Stromal cell of bone marrow (primary cell): ENCODE measurements around the gene VPS36.
"Not testable (repeated sequence)": the region's sequence is repeated elsewhere in the genome, so short reads cannot be mapped to it uniquely, and the experiment has no call there.

Experiments
- DNase-seq: peaks from one replicate; pipeline ENCODE4 v3.0.0-alpha.2; 2012; ENCODE audit warnings: low read depth

VPS36 gene

GRCh38 chr13:52432456-52432855, 18.0 kb downstream of the VPS36 start:
- no peak for DNase-seq

- DNase-seq, result no peak
These were observed 22.1 kb downstream of the VPS36 start for GRCh38 chr13:52428295-52428694.

GRCh38 chr13:52421216-52421615, 29.2 kb downstream of the VPS36 start:
- DNase-seq, result no peak

- DNase-seq, result no peak
These were observed 31.4 kb downstream of the VPS36 start for GRCh38 chr13:52419080-52419479.

GRCh38 chr13:52414963-52415362, 35.5 kb downstream of the VPS36 start:
- no peak for DNase-seq

- no peak for DNase-seq
These were observed 36.4 kb downstream of the VPS36 start for GRCh38 chr13:52414051-52414450.

- no peak for DNase-seq
These were observed 38.3 kb downstream of the VPS36 start for GRCh38 chr13:52412128-52412527.

DNA sequence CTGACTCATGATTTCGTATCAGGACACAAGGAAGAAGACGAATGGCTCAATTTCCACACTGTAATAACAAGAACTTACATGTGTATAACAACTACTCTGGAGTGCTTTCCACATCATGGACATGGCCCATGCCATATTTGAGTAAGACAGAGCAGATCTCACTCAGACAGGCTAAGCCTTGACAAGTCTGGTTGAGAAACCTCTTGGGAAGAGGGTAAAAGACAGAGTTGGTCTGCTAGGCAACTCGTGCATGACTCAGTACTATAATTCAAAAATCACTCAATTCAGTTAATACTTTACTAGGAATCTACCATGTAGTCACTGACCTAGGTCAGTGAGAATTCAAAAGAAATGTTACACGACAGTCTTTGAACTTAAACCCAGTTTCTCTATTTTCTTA, 38.8 kb downstream of the VPS36 start:
- DNase-seq, result peak; percentile 92

- DNase-seq, result not testable (repeated sequence)
These were observed 42.3 kb downstream of the VPS36 start for GRCh38 chr13:52408071-52408658.

GRCh38 chr13:52407436-52407835, 43.0 kb downstream of the VPS36 start:
- not testable (repeated sequence) for DNase-seq

DNA sequence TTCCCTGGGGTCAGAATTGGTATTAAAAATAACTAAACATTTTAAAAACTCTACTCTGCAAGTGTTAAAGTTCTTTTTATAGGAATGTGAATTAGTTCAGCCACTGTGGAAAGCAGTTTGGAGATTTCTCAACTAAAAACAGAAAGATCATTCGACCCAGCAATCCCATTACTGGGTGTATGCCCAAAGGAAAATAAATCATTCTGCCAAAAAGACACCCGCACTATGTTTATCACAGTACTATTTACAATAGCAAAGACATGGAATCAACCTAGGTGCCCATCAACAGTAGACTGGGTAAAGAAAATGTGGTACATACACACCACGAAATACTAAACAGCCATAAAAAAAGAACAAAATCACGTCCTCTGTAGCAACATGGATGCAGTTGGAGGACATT, 43.8 kb downstream of the VPS36 start:
- no peak for DNase-seq

DNA sequence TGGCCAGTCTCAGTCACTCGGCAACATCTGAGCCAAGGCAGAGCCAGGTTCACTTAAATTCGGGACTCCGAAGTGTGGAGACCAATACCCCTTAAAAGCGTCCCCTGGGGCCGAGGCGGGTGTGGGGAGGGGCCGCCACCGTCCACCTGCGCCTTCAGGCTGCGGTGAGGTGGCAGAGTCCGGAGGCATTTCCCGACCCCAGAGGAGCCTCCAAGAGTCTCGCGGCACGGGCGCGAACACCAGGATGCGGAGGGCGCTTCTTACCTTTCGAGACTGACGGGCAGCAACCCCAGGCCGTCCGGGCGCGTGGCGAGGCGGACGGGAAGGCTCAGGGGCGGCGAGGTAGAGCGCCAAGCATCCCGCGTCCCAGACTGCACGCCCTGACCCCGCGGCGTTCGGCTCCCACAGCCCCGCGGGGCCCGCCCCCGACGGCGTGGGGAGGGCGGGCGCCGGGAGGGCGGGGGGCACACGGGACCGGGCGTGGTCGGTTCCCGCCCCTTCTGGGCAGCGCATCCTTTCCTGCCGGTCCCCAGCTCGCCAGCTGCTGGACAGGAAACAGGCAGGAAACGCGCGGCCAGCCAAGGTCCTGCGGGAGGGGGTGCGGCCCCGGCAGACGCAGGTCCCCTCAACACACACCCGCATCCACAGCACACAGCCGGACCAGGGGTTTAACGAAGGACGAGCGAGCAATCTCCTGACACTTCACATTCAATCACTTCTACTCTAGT, 44.5 kb downstream of the VPS36 start, which contains the start of gene THSD1:
Gene THSD1 (minus strand): TSS at position 406 of the 728 bp plus-strand sequence. CDS start 3,572 bp downstream, outside the sequence.
- no peak for DNase-seq

DNA sequence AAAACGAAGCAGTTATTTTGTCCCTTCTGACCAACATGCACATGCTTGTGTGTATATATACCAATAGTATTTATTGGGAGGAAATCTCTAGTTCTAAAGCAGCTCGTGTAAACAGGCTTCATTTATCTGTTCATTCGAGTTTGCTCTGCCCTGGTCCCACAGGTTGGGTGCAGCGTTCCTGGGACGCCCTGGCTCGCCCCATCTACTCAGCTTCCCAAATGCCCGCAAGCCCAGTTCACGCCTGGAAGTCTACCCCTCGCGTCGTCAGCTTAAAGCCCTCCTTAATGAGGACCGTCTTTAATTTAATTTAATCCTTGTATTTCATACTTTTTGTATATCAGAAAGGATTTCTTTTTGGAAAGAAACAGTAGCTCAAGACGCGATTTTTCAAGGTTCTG, 45.1 kb downstream of the VPS36 start:
- DNase-seq, result no peak

DNA sequence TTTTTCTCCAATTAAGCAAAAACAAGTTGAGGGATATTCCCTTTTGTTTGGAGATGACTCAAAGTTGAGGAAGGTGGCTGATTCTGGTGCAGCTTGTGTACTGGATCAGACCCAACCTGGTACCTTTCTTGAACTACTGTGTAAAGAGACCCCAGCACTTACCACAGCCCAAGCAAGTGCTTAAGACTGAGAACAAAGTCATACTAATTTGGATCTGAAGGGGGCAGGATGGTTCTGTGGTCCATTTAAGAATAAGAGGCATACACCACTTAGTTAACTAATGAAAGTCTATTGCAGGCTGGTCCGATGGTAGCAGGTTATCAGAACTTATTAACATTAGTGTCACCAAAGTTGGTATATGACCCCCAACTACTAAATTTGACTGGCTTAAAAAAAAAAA, 50.7 kb downstream of the VPS36 start:
- no peak for DNase-seq

DNA sequence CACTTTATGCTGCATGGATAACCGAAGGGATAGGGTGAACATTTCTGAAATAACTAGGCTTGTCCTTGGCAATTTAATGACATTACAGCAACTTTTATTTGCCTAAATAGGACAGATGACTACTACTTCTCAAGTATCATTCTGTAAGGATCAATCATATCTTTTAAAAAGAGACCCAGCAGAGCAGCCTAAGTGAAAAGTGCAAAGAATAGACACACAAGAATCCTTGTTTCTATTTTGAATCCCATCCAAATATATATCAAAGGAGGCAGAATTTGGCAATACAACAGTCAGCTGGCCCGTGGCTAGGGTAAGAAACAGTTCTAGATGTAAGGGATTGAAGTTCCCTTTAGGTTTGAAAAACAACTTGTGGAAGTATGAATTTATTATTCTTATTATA, 51.4 kb downstream of the VPS36 start:
- DNase-seq, result no peak

DNA sequence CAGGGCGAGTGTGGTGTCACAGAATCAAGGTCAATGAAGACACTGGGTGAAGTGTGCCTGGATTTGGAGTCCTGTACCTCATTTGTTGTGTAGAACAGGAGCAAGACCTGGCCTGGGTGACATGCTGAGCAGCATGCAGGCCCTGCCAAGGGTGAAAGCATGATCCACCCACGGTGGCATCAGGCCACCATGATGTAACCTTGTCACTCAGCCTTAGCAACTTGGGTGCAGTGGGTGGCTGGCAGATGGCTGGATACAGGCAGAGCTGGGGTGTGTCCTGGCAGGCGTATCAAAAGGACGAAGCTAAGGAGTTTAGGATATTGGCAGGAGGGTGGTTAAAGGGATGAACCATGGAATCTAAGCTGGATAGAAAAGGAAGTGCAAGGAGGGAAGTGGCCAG, 54.7 kb downstream of the VPS36 start:
- DNase-seq, result no peak

GRCh38 chr13:52394586-52394985, 55.8 kb downstream of the VPS36 start:
- no peak for DNase-seq

- no peak for DNase-seq
These were observed 56.7 kb downstream of the VPS36 start for GRCh38 chr13:52393572-52394357.

DNA sequence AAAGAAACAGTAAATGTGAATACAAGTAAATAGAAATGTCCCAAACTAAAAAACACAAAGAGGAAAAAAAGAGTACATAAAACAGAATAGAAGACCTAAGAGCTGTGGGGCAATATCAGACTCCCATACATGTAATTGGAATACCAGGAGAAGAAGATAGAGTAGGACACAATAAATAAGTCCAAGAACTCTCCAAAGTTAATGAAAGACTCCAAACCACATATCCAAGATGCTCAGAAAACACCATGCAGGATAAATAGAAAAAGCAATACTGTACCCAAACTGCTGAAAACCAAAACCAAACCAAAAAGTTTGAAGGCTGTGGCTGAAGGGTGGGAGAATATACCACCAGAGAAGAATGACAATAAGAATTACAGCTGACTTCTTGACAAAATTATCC, 62.7 kb downstream of the VPS36 start:
- no peak for DNase-seq

DNA sequence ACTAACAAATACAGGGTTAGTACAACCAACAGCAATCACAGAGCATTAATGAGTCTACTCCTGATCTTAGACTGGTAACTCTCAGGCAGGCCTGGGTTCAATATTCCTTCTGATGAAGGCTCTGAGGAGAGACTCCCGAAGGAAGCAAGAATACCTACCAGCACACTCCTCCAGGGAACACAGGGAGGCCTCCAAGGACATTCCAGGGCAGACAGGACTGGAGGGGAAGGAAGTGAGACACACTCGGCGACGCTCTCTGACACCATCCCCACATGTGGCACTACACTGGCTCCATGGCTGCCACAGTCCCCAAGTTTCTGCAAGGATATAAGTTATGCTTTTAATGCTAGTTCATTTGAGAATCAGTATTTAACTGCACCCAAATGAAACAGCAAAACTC, 64.6 kb downstream of the VPS36 start:
- DNase-seq, result no peak

GRCh38 chr13:52383366-52383765, 67.1 kb downstream of the VPS36 start:
- DNase-seq, result no peak

- no peak for DNase-seq
These were observed 72.1 kb downstream of the VPS36 start for GRCh38 chr13:52378312-52378711.

DNA sequence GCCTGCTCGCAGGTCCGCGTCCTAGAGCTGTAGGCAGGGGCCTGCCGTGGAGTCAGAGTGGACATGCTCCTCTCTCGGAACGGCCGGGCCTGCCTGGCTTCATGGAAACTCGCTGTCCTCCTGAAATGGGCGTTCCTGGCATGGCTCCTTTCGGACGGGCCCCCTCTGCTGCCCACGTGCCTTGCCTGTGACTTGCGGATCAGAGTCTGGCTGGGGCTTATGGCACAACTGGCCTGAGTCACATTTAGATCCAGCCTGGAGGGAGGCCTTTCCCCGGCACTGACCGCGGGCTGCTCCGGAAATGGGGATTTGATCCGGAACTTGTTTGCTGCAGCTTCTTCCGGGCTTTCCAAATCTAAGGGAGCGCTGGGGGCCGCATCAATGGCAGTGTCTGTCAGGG, 72.5 kb downstream of the VPS36 start:
- DNase-seq, result no peak
